Right ventricle myocardium superior (tissue), 1 donor: Measurements from ENCODE around the gene SH2D3C. TPM values are rescaled to one million over a fixed set of nuclear protein-coding genes. Genes with fewer than 3 reads are reported as not detected.
A peak's percentile ranks its signal among the peaks of the same experiment; 100 is the strongest.

Source experiments
- ATAC-seq: fragments of 200-7000 bp; cut with Tn5 transposase; one replicate; pipeline ENCODE4 v1.9.1; 2020; ENCODE audit warnings: mild to moderate bottlenecking; ENCODE audit not compliant: poor library complexity
- DNase-seq: peaks from one replicate; pipeline ENCODE4 v3.0.0-alpha.2; 2020
- intact Hi-C: fragments of 100-400 bp; cut with DNase I; formaldehyde crosslinking; loops from one replicate; pipeline ENCODE4 v1.11.2; 2022
- total RNA-seq: library from RNA; stranded (reverse); fragmentation: NEBNext Ultra II Directional; extraction: Animal tissue kit (Norgen Biotek cat#: 25700); gene quantifications from one replicate; pipeline ENCODE4 v1.2.1, GENCODE V29; 2021
- donor health status: DM: no; HTN: yes; CAD: no; lungs with severe emphysema.

Gene SH2D3C
- total RNA-seq, 1 donor from 2014 or later: 18.2 TPM

GRCh38 chr9:127809540-127810377 is 31.3 kb upstream of the SH2D3C start:
- ATAC-seq (peak; percentile 63), DNase-seq (peak; percentile 67)
- intact Hi-C loops: no loop called here

- intact Hi-C loops: no loop called here
- peak; percentile 5 for ATAC-seq
- DNase-seq: no peak
Observed at GRCh38 chr9:127809002-127809539, 30.6 kb upstream of the SH2D3C start.

- DNase-seq: no peak
- intact Hi-C loops: no loop called here
- no peak for ATAC-seq
Observed at GRCh38 chr9:127808347-127809001, 30.0 kb upstream of the SH2D3C start.

- intact Hi-C loops: no loop called here
- DNase-seq: no peak
- ATAC-seq: no peak
Observed at GRCh38 chr9:127806871-127807270, 28.4 kb upstream of the SH2D3C start.

GRCh38 chr9:127805620-127806019 is 27.2 kb upstream of the SH2D3C start:
- ATAC-seq (no peak), DNase-seq (no peak)
- intact Hi-C loops: no loop called here

GRCh38 chr9:127803507-127804352 is 25.3 kb upstream of the SH2D3C start:
- intact Hi-C loops: loop anchor here (5.0 kb wide), 2 partner anchors 69 to 114 kb away; partner anchors contain the start of gene ST6GALNAC4
- DNase-seq (no peak), ATAC-seq (peak; percentile 6)

GRCh38 chr9:127802576-127803443 is 24.3 kb upstream of the SH2D3C start, which contains the start of gene FPGS:
Gene FPGS (plus strand): TSS chr9:127802882. CDS start chr9:127802925, 43 bp downstream.
- ATAC-seq (peak; percentile 93), DNase-seq (peak; percentile 93)
- intact Hi-C loops: loop anchor here (5.0 kb wide), 2 partner anchors 69 to 114 kb away; partner anchors contain the start of gene ST6GALNAC4

- DNase-seq: no peak
- intact Hi-C loops: loop anchor here (5.0 kb wide), 2 partner anchors 70 to 115 kb away; partner anchors contain the start of gene ST6GALNAC4
- no peak for ATAC-seq
Observed at GRCh38 chr9:127801955-127802575, 23.6 kb upstream of the SH2D3C start.

- intact Hi-C loops: no loop called here
- no peak for DNase-seq
- no peak for ATAC-seq
Observed at GRCh38 chr9:127796852-127797370, 18.4 kb upstream of the SH2D3C start.

- ATAC-seq: peak; percentile 67
- peak; percentile 59 for DNase-seq
- intact Hi-C loops: no loop called here
Observed at GRCh38 chr9:127796225-127796813, 17.9 kb upstream of the SH2D3C start.

- DNase-seq (no peak), ATAC-seq (no peak)
- intact Hi-C loops: no loop called here
Observed at GRCh38 chr9:127794001-127794791, 15.7 kb upstream of the SH2D3C start.

- ATAC-seq (no peak), DNase-seq (no peak)
- intact Hi-C loops: no loop called here
Observed at GRCh38 chr9:127793093-127793708, 14.7 kb upstream of the SH2D3C start.

GRCh38 chr9:127792417-127793031 is 14.1 kb upstream of the SH2D3C start:
- intact Hi-C loops: no loop called here
- ATAC-seq (no peak), DNase-seq (no peak)

- no peak for DNase-seq
- no peak for ATAC-seq
- intact Hi-C loops: no loop called here
Observed at GRCh38 chr9:127791085-127791484, 12.6 kb upstream of the SH2D3C start.
